HG03280 (cell line): Measurements from ENCODE around the gene HTR2B.
"Not testable (repeated sequence)": the region's sequence is repeated elsewhere in the genome, so short reads cannot be mapped to it uniquely, and the experiment has no call there.

ENCODE experiments used
- ATAC-seq: cut with Tn5 transposase; IDR thresholded peaks from one replicate; pipeline ENCODE4 v1.9.1; 2021; ENCODE audit warnings: mild to moderate bottlenecking, moderate library complexity; ENCODE audit not compliant: unreplicated experiment

HTR2B gene

DNA sequence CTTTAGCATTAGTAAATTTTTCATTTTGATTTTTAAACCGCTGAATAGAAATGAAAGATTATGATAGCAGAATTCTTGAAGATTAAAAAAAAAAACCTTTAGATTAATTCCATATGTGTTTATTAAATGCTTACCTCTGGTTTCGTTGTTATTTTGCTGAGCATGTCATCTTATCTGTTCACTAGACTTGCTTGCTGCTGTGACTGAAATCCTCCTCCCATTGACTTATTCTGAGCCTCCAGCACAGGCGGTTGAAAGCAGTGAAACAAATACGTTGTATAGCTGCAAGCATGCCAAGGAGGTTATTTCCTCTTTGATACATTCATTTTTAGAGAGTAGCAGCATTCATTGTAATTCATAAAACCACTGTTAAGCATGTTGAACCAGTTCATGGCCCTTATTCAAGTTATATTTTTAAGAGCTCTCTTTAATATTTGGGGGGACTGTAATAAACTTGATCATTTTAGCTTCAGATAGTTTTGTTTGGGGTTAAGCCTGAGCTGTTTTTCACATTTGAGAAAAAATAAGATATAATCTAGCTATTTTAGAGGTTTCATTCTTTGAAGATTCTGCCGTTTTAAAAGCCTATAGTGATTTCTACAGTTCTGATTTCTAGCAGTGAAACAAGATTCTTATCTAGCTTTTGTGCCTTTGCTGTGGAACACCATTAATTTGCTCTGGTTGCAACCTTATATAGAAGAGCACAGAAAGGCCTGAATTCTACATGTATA is at the start of gene HTR2B:
Gene HTR2B, minus strand, starts transcription at position 205 of the 731 bp plus-strand sequence. CDS start 1,278 bp downstream, outside the sequence.
- ATAC-seq = no peak

DNA sequence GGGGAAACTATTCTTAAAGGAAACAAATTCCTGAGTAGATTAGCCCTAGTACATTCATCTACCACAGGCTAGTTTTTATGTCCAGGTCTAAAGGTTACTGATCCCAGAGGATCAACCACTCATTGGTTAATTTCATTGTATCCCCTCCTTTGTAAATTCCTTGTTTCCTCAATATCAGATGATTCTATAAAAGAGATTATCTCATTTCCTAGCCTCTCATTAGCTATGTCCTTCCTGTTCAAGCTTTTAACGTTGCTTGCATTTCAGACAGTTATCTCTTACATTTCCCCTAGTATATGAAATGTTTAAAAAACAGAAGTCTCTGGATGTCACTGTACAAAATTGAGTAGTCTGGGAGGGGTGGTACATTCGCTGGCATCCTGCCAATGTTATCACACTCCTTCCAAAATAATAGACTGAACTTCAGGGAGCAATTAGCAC is 49.4 kb upstream of the HTR2B start:
- no peak for ATAC-seq

DNA sequence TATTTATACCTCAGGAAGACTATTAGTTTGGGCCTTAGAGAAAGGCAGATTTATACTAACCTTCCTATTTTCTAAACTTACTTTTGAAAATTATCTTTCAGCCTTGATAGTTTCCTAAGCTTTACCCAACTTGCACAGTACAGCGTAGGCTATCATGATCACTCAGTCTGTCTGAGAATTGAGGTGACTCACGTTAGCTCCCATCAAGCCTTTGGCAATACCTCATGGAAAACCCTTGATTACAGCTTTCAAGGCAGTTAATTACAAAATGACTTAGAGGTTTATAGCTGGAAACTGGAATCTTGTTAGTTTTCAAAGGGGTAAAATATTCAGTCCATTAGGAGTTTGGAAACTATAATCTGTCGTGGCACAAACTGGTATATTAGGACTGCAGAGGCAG is 47.2 kb upstream of the HTR2B start:
- ATAC-seq = no peak

DNA sequence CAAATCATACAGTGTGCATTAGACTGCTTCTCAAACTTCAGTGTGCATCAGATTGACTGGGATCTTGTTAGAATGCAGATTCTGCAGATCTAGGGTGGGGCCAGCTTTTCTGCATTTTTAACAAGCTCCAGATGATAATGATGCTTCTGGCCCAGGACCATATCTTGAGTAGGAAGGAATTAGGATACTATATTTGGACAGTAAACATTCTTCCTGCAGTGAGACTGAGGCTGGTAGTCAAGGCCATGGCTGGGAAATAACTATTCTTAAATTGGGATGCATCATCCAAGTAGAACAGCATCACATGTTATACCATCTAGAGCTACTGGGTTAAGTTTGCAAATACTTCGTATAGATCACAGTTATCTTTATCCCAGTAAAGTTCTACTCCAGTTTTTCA is 45.2 kb upstream of the HTR2B start:
- ATAC-seq = no peak

DNA sequence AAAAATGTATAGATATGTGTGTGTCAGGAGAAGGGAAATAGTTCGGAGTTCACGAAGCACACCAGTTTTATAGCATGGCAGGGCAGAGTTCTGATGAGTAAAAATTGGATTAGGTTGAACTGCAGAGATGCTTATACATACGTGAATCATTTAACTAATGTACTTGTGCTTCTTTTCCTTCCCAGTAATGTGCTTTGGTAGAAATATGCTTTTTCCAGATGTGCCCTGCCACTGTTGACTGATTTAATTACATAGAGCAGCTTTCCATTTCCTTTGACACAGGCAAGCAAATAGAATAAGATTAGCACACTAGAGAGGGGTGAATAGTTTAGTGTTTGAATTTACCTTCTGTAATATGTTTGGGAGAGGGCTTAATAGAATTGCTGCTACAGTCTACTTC is 44.6 kb upstream of the HTR2B start:
- no peak for ATAC-seq

DNA sequence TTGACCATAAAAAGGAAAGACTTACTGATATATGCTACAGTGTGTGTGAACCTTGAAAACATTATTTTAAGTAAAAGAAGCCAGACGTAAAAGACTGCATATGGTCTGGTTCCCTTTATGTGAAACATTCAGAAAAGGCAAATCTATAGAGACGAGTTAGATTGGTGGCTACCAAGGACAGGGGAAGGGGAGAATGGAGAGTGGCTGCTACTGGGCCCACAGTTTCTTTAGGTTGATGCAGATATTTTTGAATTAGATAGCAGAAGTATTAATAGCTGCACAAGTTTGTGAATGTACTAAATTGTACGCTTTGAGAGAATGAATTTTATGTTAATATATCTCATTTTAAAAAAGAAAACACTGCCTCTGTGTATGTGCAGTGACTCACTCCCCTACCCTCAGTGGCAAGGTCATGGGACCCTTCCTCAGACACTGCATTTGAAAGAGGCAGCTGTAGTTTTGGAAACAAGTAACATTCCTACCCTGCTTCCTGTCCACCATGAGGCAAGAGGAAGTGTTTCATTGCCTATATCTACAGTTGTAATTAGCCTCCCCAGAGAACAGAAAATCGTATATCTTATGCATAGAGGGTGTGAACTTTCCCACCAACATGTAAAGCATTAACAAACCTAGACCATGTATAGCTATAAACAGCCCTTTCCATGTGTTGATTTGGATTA is 43.8 kb upstream of the HTR2B start:
- ATAC-seq = no peak

DNA sequence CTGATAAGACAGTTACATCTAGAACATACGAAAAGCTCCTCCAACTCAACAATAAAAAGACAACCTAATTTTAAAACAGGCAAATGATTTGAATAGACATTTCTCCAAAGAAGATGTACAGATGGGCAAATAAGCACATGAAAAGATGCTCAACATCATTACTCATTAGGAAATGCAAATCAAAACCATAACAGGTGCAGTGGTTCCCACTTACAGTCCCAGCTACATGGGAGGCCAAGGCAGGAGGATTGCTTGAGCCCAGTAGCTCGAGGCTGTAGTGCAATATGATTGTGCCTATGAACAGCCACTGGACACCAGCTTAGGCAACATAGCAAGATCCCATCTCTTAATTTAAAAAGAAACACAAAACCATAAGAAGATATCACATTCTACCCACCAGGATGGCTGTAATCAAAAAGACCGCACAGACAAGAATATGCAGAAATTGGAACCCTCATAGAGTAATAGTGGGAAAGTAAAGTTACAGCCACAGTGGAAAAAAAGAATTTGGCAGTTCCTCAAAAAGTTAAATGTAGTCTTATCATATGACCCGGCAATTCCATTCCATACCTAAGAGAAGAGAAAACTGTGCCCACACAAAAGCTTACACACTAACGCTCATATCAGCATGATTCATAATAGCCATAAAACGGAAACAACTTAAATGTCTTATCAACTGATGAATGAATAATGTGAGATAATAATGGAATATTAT is 43.1 kb upstream of the HTR2B start:
- no peak for ATAC-seq

DNA sequence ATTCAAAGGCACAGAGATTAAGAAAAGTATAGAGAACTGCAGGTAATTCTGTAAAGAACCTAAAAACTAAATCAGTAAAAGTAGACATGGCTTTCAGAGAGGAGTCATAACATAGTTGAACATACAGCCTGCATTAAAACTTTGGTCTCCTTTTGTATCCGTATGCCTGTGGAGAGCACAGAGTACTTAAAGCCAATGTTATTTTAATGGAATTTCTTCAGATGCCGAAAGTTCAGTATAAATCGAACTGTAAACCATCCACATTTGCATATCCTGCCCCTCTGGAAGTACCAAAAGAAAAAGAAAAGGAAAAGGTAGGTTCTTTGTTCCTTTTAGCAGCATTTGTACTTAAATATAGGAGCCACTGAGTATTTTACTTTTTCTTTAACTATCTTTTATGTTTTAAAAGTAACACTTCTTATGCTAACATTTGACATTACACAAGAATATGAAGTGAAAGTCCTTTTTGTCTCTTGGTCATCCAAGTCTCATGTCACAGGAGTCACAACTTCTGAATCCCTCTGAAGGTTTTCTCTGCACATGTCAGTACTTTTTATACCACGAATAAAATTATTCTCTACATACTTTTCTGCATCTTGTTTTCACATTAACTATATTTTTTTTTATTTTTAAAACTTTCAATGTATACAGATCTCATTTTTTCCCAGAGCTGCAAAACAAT is 38.7 kb upstream of the HTR2B start:
- no peak for ATAC-seq

DNA sequence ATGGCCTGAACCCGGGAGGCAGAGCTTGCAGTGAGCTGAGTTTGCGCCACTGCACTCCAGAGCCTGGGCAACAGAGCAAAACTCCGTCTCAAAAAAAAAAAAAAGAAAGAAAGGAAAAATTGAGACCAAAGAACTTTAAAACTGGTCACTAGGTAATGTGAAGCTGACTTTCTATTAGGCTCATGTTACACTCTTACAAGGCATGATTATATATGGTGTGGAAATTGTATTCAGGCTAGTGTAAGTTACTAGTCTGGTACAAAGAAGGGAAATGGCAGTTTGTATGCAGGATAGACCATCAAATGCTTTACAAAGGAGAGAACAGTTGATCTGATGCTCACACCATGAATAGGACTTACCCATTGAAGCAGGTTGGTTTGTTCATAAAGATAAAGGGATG is 38.2 kb upstream of the HTR2B start:
- ATAC-seq = no peak

DNA sequence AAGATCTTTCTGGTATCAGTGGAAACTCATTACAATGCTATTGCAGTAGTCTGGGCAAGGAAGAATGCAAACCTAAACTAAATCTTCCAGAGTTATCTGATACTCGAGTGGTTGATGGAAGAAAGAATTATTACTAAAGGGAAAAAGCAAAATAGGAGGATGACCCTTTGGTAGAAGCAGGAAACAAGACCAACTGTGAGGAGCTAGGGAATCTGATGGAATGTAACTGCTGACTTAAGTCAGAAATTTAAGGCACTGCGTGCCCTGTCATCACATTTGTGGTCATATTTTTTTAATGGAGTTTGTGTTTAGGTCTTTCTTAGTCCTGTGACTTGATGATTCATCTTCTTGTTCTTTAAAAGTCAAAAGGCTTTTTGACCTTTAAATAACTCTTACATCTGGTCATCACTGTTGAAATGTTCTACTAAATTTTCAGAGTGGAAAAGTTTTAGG is 37.1 kb upstream of the HTR2B start:
- no peak for ATAC-seq

DNA sequence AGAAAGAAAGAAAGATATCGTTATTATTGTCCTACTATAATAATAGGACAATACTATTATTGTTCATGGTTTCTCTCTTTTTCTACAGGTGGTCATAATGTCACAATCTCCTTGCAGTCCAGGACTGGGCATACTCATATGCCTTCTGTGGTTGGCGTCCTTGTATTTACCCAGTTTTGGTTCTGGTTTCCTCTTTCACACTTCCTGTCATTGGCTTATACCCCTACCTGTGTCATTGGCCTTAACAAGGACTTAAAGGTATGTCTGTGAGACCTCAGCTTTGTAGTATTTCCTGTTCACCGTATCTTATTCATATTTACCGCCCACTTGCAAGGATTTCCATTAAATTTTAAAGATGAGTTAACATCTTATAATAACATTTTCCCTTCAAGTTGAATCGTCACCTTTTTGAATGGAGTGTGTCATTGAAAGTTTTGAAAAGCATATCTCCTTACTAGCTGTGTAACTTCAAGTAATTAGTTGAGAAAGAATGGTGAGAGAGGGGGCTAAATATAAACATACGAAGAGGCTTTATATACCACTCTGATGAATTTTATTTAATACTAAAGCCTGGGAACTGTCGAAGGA is 36.5 kb upstream of the HTR2B start:
- no peak for ATAC-seq

DNA sequence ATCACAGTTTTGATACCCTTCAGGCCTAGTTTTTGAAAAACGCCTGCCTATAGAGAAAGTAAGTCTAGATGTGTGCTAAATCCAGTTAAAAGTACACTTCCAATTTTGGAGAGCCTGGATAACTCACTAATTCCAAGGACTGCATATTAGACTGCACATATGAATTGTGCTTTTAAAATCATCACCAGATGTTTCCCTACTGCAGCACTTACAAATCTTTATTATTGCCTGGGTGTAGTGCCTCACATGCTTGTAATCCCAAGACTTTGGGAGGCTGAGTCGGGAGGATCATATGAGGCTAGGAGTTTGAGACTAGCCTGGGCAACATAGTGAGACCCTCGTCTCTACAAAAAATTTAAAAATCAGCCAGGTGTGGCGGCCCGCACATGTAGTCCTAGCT is 35.9 kb upstream of the HTR2B start:
- no peak for ATAC-seq

DNA sequence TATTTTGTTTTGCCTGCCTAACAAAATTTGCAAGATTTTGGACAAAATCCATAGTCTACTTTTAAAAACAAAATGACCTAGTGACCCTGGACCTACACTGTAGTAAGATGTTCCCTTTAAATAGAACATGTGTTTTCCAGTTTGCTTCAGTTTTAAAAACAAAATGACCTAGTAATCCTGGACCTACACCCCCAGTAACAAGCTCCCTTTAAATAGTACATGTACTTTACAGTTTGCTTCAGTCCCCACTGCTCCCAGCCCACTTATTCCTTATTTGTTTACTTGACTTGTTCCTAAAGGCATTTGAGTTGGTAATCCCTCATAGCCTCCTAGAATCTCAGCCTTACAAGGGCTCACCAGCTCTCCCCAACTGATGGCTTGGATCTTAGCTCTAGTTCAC is 34.5 kb upstream of the HTR2B start:
- ATAC-seq = no peak

DNA sequence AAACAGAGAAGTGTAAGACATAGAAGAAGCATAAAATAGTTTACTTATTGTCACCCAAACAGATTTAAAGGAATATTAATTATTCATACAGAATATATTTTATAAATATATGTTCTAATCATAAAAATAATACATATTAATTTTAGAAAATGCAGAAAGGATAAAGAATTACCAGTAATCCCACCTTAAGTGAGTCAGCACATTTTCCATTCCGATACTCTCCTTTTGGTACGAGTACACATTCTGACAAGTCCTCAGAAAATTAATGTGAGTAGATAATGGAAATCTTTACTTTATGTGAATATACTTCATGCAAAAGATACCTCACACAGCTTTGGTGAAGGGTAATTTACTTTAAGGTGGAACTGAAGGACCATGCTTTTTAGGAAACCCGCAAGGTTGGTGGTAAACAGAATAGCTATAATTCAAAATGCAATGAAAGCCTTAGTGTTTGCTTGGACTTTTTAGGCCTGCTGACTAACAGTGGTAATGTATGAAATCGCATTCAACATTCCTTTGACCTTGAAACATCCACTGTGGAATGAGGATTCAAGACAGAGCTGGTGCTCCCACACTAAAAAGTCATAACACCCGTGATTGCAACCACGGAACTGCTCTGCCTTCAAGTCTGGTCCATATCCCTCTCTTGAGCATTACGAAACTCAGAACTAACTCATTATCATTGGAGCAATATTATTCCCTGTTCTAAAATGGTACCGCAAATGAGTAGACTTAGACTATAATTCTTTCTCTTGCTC is 28.1 kb upstream of the HTR2B start:
- no peak for ATAC-seq

DNA sequence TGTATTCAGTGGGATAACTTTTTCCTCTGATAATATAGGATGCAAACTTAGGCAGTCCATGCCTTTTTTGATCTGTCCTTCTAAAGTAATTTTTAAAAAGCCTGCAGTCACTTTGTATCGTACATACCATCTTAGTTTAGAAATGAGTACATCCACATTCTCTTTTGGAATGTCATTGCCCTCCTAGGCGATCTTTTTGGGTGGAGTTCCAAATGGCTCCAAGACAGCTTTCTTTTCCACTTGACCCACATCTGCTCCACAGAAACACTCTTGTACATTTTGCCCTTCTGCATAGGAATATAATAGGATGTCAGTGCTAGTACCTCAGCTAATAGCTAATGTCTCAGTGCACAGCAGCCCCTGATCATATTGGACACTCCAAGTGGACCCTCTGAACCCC is 21.8 kb upstream of the HTR2B start:
- no peak for ATAC-seq

DNA sequence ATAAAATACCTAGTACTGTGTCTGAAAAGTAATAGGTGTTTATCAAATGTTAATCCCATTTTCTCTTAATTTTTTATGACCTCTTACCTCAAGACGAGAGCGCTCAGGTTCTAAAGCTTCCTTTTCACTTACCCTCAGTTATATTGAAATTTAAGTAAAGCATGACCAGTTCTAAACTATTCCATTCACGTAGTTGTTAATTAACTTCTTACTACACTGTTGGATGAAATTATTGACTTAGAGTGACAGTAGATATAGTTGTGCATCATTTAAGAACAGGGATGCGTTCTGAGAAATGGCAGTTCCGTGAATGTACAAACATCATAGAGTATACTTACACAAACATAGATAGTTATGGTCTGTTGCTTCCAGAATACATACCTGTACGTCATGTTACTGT is 20.1 kb upstream of the HTR2B start:
- no peak for ATAC-seq

DNA sequence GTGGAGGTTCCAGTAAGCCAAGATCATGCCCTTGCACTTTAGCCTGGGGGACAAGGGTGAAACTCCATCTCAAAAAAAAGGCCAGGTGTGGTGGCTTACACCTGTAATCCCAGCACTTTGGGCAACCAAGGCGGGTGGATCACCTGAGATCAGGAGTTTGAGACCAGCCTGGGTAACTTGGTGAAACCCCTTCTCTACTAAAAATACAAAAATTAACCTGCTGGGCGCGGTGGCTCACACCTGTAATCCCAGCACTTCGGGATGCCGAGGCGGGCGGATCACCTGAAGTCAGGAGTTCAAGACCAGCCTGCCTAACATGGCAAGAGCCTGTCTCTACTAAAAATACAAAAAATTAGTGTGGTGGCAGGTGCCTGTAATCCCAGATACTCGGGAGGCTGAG is 16.0 kb upstream of the HTR2B start:
- not testable (repeated sequence) for ATAC-seq

DNA sequence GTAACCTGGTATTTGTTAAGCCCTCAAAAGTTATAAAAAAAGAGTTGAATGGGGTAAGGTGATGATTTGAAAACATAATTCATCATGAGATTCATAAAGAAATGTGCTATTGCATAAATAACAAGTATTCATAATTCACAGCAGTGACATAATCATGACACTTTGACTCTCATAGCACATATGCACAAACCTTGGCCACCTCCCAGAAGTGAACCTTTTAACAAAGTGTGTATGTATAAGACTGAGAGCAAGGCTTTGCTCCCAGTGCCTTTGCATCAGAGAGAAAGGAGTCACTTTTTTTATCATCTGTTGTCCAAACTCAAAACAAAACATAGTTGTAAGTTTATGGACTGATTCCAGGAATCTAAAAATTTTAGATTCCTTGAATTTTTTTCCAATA is 15.0 kb upstream of the HTR2B start:
- no peak for ATAC-seq

DNA sequence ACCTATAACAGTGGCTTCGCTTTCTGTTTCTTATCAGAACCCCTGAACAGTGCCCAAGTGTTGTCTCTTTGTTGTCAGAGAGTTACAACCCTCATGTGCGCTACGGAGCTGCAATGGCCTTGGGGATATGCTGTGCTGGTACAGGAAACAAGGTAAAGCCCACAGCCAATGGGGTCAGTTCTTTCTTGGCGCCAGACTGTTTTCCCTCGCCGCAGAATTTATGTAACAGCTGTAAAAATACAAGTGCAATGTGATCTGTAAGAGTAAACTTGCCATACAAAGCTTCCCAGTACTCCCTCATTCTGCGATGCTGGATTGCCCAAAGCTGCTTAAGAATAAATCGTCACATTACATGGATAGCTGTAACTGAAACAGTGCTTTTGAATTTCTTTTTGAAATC is 13.9 kb upstream of the HTR2B start:
- ATAC-seq = no peak
